ENCODE measurements around the gene RTN1. TPM values are rescaled to one million over a fixed set of nuclear protein-coding genes. Genes with fewer than 3 reads are reported as not detected.

The RTN1 gene
- total RNA-seq, 1 donor, result under 0.01 TPM

DNA sequence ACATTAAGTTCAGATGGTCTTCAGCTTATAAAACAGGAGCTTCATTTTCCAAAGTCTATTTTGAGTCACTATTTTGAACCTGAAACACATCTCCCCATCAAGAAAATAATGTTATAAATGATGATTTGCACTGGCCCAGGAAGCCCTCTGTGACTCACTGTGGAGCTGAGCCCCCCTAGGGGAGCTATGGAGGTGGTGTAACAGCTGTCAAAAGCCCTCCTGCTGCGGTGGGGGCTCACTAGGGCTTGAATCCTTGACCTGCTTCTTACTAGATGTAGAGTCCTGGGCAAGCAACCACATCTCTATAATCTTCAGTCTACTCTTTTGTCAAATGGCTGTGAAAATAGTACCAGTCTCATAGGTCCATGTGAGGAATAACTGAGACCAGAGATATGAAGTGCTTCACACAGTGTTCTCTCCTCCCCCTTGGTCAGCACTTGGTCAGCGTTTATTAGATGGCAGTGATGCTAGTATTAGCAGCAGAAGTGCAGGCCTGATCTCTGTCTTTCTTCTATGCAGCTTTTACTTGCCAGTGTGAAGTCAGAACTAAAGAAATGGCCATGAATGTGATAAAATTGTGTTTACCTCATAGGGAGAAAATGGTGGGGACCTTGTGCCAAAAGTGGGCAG lies 83.4 kb downstream of the RTN1 start:
- Histone ChIP-seq H3K79me2 (ENCODE audit: insufficient read depth, low read length) (no peaks in the 10 kb centered on the region), H4K20me1 (ENCODE audit: insufficient read depth, low read length) (no peaks in the 10 kb centered on the region), H3K4me1 (ENCODE audit: insufficient read depth, low read length) (no peaks in the 10 kb centered on the region), H2AFZ (ENCODE audit: low read length) (no peak overlapping the region), H3K27ac (ENCODE audit: low read depth, low read length) (no peak overlapping the region), H3K4me3 (ENCODE audit: insufficient read depth, low read length) (no peak overlapping the region), H3K4me2 (ENCODE audit: insufficient read depth, low read length) (no peak overlapping the region), H3K27me3 (ENCODE audit: insufficient read depth, low read length) (no peaks in the 10 kb centered on the region), H3K9me3 (ENCODE audit: low read depth, low read length) (no peaks in the 10 kb centered on the region), H3K36me3 (ENCODE audit: insufficient read depth, low read length) (no peaks in the 10 kb centered on the region)
- DNase-seq (ENCODE audit: insufficient read length, low spot score, missing footprints), result no peak
- no peak for TF ChIP-seq CTCF (IDR thresholded peaks at IDR 0.05; ENCODE audit: extremely low read depth, low read depth, low read length)

- Histone ChIP-seq H3K9me3 (ENCODE audit: low read depth, low read length) (no peaks in the 10 kb centered on the region), H3K4me1 (ENCODE audit: insufficient read depth, low read length) (no peaks in the 10 kb centered on the region), H3K27me3 (ENCODE audit: insufficient read depth, low read length) (no peaks in the 10 kb centered on the region), H3K79me2 (ENCODE audit: insufficient read depth, low read length) (no peaks in the 10 kb centered on the region), H3K36me3 (ENCODE audit: insufficient read depth, low read length) (no peaks in the 10 kb centered on the region), H3K27ac (ENCODE audit: low read depth, low read length) (no peak overlapping the region), H3K4me2 (ENCODE audit: insufficient read depth, low read length) (no peak overlapping the region), H2AFZ (ENCODE audit: low read length) (no peak overlapping the region), H3K4me3 (ENCODE audit: insufficient read depth, low read length) (no peak overlapping the region), H4K20me1 (ENCODE audit: insufficient read depth, low read length) (no peaks in the 10 kb centered on the region)
- TF ChIP-seq CTCF (IDR thresholded peaks at IDR 0.05; ENCODE audit: extremely low read depth, low read depth, low read length), result no peak
- DNase-seq (ENCODE audit: insufficient read length, low spot score, missing footprints), result no peak
Measured at GRCh38 chr14:59785629-59786028, 84.9 kb downstream of the RTN1 start.

GRCh38 chr14:59782760-59783159 lies 87.8 kb downstream of the RTN1 start:
- H3K27ac ChIP-seq (ENCODE audit: low read depth, low read length), result no peak overlapping the region

More at GRCh38 chr14:59782760-59783159, 87.8 kb downstream of the RTN1 start:
- H3K4me2 ChIP-seq (ENCODE audit: insufficient read depth, low read length), result no peak overlapping the region
- H3K9me3 ChIP-seq (ENCODE audit: low read depth, low read length), result no peaks in the 10 kb centered on the region
- H3K79me2 ChIP-seq (ENCODE audit: insufficient read depth, low read length), result no peaks in the 10 kb centered on the region
- no peak for TF ChIP-seq CTCF (IDR thresholded peaks at IDR 0.05; ENCODE audit: extremely low read depth, low read depth, low read length)
- no peaks in the 10 kb centered on the region for H3K36me3 ChIP-seq (ENCODE audit: insufficient read depth, low read length)
- no peak overlapping the region for H2AFZ ChIP-seq (ENCODE audit: low read length)
- no peaks in the 10 kb centered on the region for H4K20me1 ChIP-seq (ENCODE audit: insufficient read depth, low read length)
- no peaks in the 10 kb centered on the region for H3K4me1 ChIP-seq (ENCODE audit: insufficient read depth, low read length)
- DNase-seq (ENCODE audit: insufficient read length, low spot score, missing footprints), result no peak
- H3K27me3 ChIP-seq (ENCODE audit: insufficient read depth, low read length), result no peaks in the 10 kb centered on the region
- no peak overlapping the region for H3K4me3 ChIP-seq (ENCODE audit: insufficient read depth, low read length)

Measured in osteoblast (primary cell).